Amygdala (tissue), 56 donors: Measurements from ENCODE around the gene AATK.

ENCODE experiments used
- DNase-seq, 56 donors: peaks; one replicate each; lab custom pipeline; 2025; lab: John Stamatoyannopoulos, UW

AATK gene

DNA sequence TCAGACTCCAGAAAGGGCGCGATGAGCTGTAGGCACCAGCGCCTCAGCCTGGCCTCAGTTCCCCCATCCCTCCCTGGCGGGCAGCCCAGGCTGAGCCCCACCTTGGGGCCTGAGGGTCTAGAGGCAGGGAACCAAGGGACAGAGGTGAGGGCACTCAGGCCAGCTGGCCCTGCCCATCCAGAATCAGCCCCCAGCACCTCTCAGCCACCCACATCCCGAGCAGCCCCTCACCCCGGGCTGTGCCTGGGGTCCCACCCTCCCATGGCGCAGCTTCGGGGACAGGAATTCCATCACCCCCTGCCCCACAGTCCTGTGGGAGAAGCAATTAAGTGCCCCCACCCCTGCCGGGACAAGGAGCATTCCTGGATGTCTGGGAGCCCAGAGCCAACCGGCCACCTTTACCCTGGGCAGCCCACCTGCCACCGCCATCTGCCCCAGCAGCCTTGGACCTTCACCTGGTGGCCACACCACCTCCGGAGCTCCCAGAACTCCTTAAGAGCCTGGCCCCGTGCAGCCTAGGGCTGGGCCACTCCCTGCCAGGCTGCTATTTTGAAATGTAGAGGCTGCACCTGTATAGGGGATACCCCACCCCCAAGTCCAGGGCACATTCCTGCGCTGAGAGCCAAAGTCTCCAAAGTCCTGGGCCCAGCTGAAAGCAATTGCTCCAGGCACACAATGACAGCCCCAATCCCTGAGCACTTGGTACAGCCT is 34.4 kb downstream of the AATK start:
- DNase-seq: no peak

DNA sequence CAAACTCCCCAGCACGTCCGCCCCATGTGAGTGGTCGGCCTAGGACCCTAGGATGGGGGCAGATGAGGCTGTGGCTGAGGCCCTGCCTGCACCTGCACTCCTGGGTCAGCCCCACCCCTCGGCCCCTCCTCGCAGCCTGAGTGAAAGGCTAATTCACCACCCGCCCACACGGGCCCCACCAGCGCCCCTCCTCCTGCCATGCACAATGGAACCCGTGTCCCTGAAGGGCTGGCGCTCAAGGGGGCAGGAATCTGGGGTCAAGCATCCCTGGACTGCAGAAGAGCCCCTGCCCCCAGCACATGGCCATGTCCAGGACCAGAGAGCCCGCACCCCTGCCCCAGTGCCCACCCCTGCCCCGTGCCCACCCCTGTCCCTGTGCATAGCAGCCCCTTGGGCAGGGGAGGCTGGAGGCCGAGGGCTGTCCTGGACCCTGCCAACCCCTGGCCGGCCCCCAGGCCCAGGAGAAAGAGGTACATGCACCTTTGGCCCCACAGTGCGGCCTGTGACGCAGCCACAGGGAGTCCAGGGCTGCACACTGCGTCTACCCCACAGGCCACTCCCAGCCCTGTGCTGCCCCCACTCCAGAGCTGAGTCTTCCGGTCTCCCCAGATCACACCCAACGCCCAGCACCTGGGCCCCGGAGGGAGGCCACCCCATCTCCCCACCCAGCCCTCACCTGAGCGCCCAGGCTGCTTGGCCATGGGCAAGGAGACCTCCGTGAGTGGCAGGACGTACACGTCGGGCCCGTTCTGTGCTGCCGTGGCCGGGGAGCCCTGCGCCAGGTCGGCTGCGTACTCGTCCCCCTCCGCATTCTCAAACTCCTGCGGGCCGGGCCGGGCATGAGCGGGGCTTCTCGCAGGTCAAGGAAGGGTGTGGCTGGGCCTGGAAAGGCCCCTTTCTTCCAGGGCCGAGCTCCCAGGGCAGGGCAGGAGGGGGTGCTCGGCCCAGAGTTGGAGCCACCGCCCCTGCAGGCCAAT is 35.3 kb downstream of the AATK start:
- DNase-seq: peak in 49 of 56 donors; percentile 23 to 88 (median 70)

DNA sequence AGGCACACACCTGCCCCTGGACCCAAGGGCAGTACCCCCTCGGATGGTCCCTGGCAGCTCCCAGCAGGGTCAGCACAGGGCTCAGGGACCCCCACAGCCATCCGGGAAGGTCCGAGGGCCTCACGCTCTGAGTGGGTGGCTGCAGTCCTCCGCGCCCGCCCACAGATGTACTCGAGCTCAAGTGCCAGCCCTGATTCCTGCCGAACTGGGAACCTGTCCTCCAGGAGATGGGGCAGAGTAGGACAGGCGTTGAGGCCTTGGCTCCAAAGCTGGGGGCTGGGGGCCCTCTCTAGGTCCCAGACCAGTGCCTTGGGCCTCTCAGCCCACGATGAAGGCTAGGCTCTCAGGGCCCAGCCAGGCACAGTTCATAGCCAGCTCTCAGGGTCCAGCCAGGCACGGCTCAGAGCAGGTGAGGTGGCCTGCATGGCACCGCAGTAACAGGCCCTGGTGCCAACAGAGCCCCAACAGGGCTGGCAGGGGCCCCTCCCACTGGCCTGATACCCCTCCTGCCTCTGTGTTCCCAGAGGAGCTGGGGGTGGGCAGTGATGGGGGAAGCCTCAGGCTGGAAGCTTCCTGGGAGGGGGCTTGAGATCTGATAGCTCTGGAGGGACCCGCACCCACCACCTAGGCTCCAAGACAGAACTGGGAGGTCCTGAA is 36.2 kb downstream of the AATK start:
- peak in 3 of 56 donors; percentile 51 to 67 (median 66) for DNase-seq

DNA sequence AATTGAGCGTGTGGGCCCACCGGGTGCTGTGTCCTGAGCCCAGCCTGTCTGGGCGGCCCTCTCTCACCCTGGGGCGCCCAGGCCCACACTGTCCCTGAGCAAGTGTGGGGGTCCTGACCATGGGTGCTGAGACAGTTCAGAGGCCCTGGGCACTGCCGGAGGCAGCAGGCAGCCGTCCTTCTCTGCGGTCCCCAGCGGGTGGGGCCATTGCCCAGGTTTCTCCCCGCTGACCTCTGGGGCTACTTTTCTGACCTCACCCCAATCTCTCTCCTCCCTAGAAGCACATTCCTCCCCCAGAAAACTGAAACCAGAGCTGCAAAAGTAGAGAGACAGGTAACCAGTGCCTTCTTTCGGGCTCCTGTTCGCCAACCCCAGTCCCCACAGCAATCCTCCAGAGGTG is 36.7 kb downstream of the AATK start:
- DNase-seq: peak in 19 of 56 donors; percentile 54 to 78 (median 66)

DNA sequence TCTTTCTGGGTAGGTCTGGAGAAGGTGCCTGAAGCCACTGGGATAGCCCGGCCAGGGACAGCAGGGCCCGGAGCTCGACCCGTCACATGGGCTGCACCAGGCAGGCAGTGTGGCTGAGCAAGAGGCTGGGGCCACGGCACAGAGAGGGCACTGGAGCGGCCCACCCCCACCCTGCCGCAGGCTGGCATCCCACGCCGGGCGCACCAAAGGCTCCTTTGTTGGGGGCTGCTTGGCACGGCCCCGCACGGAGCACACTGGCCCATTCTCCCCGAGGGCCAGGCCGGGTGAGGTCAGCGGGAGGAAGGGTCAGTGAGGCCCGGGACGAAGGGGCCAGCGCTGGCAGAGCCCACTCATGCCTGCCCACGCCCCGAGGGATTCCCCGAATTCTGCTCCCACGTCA is 37.2 kb downstream of the AATK start:
- peak in 55 of 56 donors; percentile 54 to 98 (median 92) for DNase-seq

DNA sequence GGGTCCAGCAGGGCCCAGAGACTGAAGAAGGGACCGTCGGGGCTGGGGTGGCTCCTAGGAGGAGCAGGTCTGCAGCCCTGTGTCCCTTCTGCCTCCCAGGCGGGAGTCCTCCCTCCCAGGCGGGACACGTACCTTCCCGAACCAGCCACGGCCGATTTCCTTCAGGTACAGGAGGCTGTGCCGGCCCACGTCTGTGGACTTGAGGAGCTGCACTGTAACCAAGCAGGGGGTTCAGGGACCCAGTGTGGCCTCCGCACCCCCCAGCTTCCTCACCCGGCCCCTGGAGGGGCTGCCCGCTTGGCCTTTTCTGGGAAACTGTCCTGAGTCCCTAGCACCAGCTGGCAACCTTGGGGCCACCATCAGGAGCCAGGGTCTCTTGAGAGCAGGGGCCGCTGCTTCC is 37.7 kb downstream of the AATK start:
- no peak for DNase-seq

DNA sequence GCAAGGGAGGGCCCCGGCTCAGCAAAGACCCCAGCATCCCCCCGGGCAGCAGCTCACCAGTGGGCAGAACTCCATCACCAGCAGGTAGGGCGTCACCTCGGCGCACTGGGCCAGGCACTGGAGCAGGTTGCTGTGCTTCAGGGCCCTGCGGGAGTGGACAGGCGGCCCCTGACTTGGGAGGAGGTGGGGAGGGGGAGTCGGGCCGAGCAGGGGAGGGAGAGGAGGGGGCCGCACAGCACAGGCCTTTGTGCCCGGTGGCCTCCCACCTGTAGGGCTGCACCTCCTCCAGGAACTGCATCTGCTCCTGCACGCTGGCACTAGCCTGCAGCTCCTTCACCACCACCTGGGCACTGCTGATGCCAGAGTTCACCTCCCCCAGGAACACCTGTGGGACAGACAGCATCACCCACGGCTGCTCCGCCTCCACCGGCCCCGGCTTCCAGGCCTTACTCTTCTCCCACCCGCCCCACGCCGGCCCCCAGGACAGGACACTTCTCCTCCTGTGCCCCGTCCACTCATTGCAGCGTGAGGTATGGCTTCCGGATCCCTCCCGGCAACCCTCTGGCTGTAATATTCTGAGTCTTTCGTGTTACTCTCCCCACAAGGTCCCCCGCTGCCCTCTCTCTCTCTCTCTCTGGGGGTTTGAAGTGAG is 38.4 kb downstream of the AATK start:
- no peak for DNase-seq

DNA sequence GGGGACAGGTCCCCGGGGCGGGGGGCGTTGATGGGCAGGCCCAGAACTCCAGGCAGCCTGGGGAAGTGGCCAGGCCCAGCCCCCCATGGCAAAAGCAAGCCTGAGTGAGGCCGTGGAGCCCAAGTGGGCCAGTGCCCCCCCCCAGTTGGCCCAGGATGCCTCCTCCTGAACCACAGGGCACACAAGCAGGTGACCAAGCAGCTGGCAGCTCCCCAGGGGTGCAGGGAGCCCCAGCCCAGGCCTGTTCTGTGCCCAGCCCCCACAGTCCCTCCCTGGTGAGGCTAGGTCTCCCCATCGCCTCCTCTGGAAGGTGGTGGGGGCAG is 38.9 kb downstream of the AATK start:
- peak in 5 of 56 donors; percentile 38 to 57 (median 42) for DNase-seq

DNA sequence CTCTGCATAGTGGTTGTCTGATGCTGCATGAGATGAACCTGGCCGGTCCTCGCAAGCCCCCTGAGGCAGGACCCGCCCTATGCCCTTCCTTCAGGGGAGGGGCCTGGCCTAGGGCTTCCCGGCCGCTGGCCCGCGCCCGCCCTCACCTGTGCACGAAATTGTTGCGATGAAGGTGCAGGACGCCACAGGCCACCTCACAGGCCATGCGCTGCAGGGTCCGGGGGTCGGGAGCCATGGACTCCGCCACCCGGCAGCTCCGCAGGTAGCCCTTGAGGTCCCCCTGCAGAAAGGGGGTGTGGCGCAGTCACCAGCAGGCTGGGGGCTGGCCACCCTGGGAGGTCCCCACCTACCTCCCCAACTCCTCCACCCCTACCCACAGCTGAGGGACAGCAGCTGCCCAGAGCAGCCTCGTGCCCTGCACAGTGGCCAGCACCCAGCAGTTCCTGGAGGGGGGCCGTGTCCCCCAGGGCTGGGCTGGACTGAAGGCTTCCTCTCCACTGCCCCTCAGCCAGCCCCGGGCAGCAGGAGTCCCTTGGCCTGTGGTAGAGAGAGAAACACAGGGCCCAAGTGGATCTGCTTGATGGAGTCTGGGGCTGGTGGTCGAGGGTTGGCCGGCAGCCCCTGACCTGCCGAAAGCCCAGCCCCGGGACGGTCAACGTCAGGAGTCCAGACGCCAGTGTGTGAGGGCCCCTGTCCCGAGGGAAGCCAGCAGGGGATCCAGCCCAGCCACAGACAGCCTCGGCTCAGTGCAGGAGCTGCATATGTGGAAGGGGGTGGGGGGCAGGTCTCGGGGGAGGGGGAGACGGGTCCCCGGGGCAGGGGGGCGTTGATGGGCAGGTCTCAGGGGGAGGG is 39.5 kb downstream of the AATK start:
- peak in 34 of 56 donors; percentile 19 to 85 (median 49) for DNase-seq

DNA sequence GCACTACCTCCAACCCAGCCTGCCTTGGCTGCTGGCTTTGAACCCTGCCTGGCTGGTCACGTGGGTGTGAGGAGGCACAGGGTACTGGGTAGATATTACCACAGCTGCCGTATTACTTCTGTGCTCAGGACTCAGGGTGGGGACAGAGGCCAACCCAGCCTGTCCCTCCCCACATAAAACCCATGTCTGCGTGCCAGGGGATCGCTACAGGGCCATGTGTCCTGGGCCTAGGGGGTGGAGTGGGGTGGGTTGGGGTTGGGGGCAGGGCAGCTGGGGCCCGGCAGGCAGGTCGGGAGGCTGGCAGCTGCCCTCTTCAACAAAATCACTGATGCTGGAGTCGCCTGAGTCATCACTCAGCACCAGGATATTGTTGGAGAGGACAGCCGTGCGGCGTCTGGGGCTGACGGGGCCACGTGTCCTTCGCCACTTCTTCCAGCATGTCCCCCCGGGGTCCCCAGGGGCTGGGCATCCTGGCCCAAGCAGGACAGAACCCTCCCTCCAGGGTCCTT is 40.4 kb downstream of the AATK start:
- peak in 15 of 56 donors; percentile 23 to 76 (median 51) for DNase-seq

DNA sequence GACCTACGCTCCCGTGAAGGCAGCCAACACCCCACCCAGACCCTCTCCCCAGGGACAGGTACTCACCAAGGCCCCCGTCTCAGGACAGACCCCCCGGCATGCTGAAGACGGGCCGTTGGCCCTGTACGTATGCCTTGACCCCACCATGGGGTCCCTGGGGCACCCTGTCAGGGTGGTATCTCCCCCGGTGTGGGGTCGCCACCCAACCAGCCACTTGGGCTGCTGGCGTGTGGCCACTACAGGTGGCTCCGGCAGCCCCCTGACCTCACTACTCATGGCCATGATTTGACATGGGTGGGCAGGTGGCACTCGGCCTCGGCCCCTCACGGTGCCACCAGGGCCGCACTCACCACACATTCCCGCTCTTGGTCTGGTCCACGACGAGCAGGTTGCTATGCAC is 41.6 kb downstream of the AATK start:
- DNase-seq: no peak

DNA sequence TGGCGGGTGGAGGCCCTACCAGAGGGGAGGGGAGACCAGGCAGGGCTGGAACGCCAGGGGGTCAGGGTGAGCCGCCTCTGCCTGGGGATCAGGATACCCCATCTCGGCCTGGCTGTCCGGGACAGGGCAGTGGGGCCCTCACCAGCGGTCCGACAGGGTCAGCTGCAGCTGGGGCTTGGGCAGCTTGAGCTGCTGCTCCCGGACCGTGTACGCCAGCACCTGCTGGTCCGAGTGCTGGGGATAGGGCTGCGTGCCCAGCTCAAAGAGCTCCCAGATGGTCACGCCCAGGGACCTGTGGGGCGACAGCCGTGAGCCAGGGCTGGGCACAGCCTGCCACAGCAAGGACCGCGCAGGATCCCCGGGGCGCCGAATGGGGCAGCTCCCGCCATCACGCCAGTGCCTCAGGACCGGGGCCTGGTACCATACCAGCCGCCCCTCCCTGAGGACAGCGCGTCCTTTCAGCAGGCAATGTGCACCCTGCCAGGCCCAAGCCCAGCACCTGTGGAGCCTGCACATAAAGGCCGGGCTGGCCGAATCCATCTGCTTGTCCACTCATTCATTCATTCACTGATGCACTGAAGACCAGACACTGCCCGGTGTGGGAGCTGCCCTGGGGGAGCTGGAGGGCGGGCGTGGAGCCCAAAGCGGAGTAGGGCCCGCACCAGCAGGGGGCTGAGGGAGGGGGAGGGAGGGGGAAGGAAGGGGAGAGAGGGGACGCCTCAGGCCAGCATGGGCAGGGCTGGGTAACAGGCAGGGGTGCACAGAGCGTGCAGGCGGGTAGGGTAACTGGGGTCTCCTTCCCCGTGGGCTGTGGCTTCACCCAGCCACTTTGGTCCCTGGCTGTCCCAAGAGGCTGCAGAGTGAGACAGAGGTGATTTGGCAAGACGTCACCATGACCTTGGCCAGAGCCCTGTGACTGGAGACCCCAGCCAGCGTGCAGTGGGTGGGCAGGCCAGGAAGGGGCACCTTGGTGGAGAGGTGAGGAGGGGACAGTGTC is 42.7 kb downstream of the AATK start:
- DNase-seq: peak in 11 of 56 donors; percentile 27 to 52 (median 37)

DNA sequence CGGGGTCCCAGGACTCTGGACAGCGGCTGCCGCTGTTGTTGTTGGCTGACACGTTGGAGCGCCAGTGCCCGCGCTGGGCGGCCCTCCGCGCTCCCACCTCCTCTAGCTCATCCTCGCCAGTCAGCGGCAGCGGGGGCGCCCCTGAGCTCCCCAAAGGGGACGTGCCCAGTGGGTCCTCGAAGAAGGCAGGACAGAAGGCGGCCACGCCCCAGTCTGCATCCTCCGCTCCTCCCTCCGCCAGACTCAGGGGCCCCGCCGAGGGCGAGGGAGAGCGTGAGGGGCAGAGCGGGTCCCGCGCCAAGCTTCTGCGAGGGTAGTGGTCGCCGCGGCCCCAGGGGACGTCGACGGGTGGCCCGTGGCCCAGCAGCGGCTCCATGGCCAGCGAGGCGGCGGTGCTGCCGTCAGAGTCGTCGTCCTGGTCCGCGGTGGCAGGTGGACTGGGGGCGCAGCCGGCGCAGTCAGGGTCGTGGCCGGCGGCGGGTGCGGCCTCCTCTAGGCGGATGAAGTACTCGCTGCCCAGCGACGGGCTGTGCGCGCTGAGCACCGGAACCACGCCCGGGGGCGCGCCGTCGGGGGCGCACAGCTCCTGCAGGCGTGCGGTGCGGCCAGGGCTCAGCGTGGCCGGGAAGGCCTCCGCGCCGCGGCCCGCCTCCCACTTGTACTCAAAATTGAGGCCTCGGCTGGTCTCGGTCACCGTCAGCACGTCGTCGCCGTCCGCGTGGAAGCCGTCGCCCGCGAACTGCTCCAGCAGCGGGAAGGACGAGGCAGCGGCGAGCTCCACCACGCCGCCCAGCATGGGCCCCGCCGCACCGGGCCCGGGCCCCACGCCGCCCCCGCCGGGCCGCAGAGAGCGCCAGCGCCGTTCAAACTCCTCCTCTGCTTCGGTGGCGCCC is 43.9 kb downstream of the AATK start:
- DNase-seq: no peak

DNA sequence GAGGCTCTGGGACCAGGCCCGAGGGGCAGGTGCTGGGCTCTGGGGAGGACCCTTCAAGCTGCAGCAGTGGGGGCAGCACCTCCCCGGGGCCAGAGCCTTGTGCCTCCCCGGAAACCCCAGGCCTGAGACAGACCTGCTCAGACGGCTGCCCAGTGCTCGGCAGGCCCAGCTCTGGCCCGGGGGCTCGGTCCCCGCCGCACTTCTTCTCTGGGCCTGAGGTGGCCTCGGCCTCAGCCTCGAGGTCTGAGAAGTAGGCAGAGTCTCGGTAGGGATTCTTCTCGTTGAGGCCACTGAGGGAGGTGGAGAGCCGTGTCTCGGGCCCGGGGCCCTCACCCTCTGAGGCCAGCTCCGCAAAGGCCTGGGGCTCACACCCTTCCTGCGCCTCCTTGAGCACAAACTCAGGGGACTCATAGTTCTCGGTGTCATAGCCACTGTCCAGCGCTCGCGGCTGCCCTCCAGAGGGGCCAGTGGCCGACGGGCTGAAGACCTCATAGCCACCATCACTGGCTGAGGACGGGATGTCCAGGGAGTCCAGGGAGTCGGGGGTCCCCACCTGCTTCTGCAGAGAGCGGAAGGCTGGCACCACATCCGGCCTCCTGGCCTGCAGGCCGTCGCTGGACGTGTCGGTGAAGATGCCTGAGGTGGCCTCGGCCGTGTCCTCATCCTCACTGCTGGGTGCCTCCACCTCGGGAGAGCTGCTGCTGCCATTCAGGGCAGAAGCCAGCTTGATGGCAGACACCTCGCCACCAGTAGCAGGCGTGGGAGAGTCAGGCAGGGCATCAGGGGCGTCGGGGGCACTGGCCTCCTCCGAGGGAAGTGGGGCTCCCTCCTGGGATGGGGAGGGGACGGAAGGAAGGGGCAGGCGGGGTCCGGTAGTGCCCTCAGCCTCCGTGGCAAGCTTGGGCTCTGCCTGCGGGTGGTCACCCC is 45.1 kb downstream of the AATK start:
- DNase-seq: peak in 3 of 56 donors; percentile 31 to 55 (median 35)

DNA sequence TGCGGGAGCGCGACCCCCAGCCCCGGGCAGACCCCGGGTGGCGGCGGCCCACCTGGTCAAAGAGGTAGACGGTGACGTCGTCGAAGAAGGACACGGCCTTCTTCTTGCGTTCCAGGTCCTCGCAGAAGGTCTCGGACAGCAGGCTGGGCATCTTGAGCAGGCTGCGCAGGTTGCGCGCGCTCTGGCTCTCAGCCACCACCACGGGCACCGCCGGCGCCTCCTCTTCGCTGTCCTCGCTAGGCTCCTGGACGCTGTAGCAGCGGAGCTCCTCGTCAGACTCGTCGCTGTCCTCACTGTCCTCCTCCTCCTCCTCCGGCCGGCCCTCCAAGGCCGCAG is 45.9 kb downstream of the AATK start:
- no peak for DNase-seq
